Naive B cell (primary cell): ENCODE data around the gene SGK1. TPM values are rescaled to one million over a fixed set of nuclear protein-coding genes. Genes with fewer than 3 reads are reported as not detected.
"Not testable (repeated sequence)": the region's sequence is repeated elsewhere in the genome, so short reads cannot be mapped to it uniquely, and the experiment has no call there.

Source experiments
- ATAC-seq, 2 donors: fragments of 150-1000 bp; cut with Tn5 transposase; 2 replicates each; pipeline ENCODE4 v1.10.0; 2021; ENCODE audit warnings: low read depth in 2 of 2, mild to moderate bottlenecking in 2 of 2, moderate library complexity in 2 of 2
- DNase-seq: peaks from one replicate; pipeline ENCODE4 v3.0.0; 2022
- H3K27ac Mint-ChIP-seq, 6 donors: one replicate each; pipeline ENCODE4 v1.8.0; 2020 to 2022; ENCODE audit warnings: mild to moderate bottlenecking in 6 of 6, mixed read lengths in 6 of 6, moderate library complexity in 5 of 6, inconsistent platforms in 2 of 6
- H3K27me3 Mint-ChIP-seq, 3 donors: one replicate each; pipeline ENCODE4 v1.8.0; 2021 to 2022; ENCODE audit warnings: mixed read lengths in 3 of 3, mild to moderate bottlenecking in 1 of 3
- H3K36me3 Mint-ChIP-seq, 2 donors: one replicate each; pipeline ENCODE4 v1.8.0; 2020 to 2022; ENCODE audit warnings: mixed read lengths in 2 of 2, inconsistent platforms in 1 of 2, mild to moderate bottlenecking in 1 of 2
- H3K4me1 Mint-ChIP-seq, 3 donors: one replicate each; pipeline ENCODE4 v1.8.0; 2020 to 2022; ENCODE audit warnings: mixed read lengths in 3 of 3, inconsistent platforms in 1 of 3, mild to moderate bottlenecking in 1 of 3, moderate library complexity in 1 of 3
- H3K4me3 Mint-ChIP-seq, 8 donors: one replicate each; pipeline ENCODE4 v1.8.0; 2020 to 2022; ENCODE audit warnings: mild to moderate bottlenecking in 8 of 8, mixed read lengths in 8 of 8, moderate library complexity in 8 of 8, inconsistent platforms in 2 of 8
- H3K9me3 Mint-ChIP-seq, 7 donors: one replicate each; pipeline ENCODE4 v1.8.0; 2020 to 2022; ENCODE audit warnings: mixed read lengths in 7 of 7, mild to moderate bottlenecking in 5 of 7, inconsistent platforms in 2 of 7, moderate library complexity in 1 of 7
- polyA plus RNA-seq, 6 donors: library from polyadenylated mRNA; unstranded; fragments of 300-500 nt; fragmentation: Illumina TruSeq; gene quantifications; one replicate each; pipeline ENCODE4 v1.2.3, GENCODE V29; 2021; ENCODE audit warnings: low read depth in 6 of 6

SGK1 gene
- polyA plus RNA-seq, 6 donors from 2014 or later: 6.6 to 59.1 (median 24.3) TPM

- no peak for ATAC-seq
- Mint-ChIP-seq H3K4me3 (peak overlapping the region in 1 of 8 donors; percentile 2), H3K27ac (no peak overlapping the region), H3K27me3 (peaks cover 8 to 13% (median 9%) of the 10 kb centered on the region in 3 donors), H3K9me3 (peaks cover 0 to 2% (median 0%) of the 10 kb centered on the region in 7 donors), H3K36me3 (no peaks in the 10 kb centered on the region), H3K4me1 (peaks cover 0 to 8% (median 5%) of the 10 kb centered on the region in 3 donors)
- no peak for DNase-seq
These were observed 8.7 kb downstream of the SGK1 start for GRCh38 chr6:134309227-134309626.

- H3K4me1 Mint-ChIP-seq: peaks cover 0 to 8% (median 5%) of the 10 kb centered on the region in 3 donors
- no peak overlapping the region for H3K4me3 Mint-ChIP-seq
- H3K36me3 Mint-ChIP-seq: no peaks in the 10 kb centered on the region
- DNase-seq (no peak), ATAC-seq (no peak)
- peaks cover 8 to 13% (median 9%) of the 10 kb centered on the region in 3 donors for H3K27me3 Mint-ChIP-seq
- no peak overlapping the region for H3K27ac Mint-ChIP-seq
- peaks cover 0 to 2% (median 0%) of the 10 kb centered on the region in 7 donors for H3K9me3 Mint-ChIP-seq
These were observed 9.1 kb downstream of the SGK1 start for GRCh38 chr6:134308800-134309199.

GRCh38 chr6:134307870-134308269, 10.0 kb downstream of the SGK1 start:
- H3K4me3 Mint-ChIP-seq: no peak overlapping the region
- peaks cover under 1 to 4% (median 2%) of the 10 kb centered on the region in 3 donors for H3K27me3 Mint-ChIP-seq
- no peak for DNase-seq
- peak overlapping the region in 1 of 6 donors; percentile 9 for H3K27ac Mint-ChIP-seq
- peaks cover 0 to 2% (median 0%) of the 10 kb centered on the region in 7 donors for H3K9me3 Mint-ChIP-seq
- H3K4me1 Mint-ChIP-seq: peaks cover 0 to 8% (median 5%) of the 10 kb centered on the region in 3 donors
- no peaks in the 10 kb centered on the region for H3K36me3 Mint-ChIP-seq
- ATAC-seq: no peak

- H3K36me3 Mint-ChIP-seq: no peaks in the 10 kb centered on the region
- no peak overlapping the region for H3K27ac Mint-ChIP-seq
- DNase-seq (no peak), ATAC-seq (no peak)
- H3K27me3 Mint-ChIP-seq: peaks cover 0 to 3% (median 0%) of the 10 kb centered on the region in 3 donors
- peaks cover 0 to 2% (median 0%) of the 10 kb centered on the region in 7 donors for H3K9me3 Mint-ChIP-seq
- H3K4me1 Mint-ChIP-seq: peaks cover 0 to 8% (median 5%) of the 10 kb centered on the region in 3 donors
- no peak overlapping the region for H3K4me3 Mint-ChIP-seq
These were observed 10.8 kb downstream of the SGK1 start for GRCh38 chr6:134307075-134307474.

- H3K36me3 Mint-ChIP-seq, ATAC-seq, H3K9me3 Mint-ChIP-seq, H3K27me3 Mint-ChIP-seq, H3K4me1 Mint-ChIP-seq, DNase-seq: not testable (repeated sequence)
- H3K27ac Mint-ChIP-seq: peak overlapping the region in 4 of 6 donors; percentile 32 to 68 (median 56)
- H3K4me3 Mint-ChIP-seq: peak overlapping the region in 1 of 8 donors; percentile 64
These were observed 13.5 kb downstream of the SGK1 start for GRCh38 chr6:134304381-134304780.

GRCh38 chr6:134303891-134304290, 14.0 kb downstream of the SGK1 start:
- no peak for ATAC-seq
- peak overlapping the region in 3 of 6 donors; percentile 30 to 47 (median 32) for H3K27ac Mint-ChIP-seq
- H3K4me3 Mint-ChIP-seq: no peak overlapping the region
- H3K27me3 Mint-ChIP-seq: no peaks in the 10 kb centered on the region
- H3K9me3 Mint-ChIP-seq: peaks cover 0 to 2% (median 0%) of the 10 kb centered on the region in 7 donors
- no peaks in the 10 kb centered on the region for H3K36me3 Mint-ChIP-seq
- no peak for DNase-seq
- peaks cover 0 to 8% (median 0%) of the 10 kb centered on the region in 3 donors for H3K4me1 Mint-ChIP-seq

GRCh38 chr6:134299236-134299635, 18.7 kb downstream of the SGK1 start:
- Mint-ChIP-seq H3K36me3 (no peaks in the 10 kb centered on the region), H3K4me1 (peaks cover 5 to 17% (median 7%) of the 10 kb centered on the region in 3 donors), H3K27ac (no peak overlapping the region), H3K27me3 (peaks cover 0 to 4% (median 0%) of the 10 kb centered on the region in 3 donors), H3K9me3 (peaks cover 0 to 2% (median 0%) of the 10 kb centered on the region in 7 donors), H3K4me3 (no peak overlapping the region)
- ATAC-seq: no peak
- DNase-seq: no peak

GRCh38 chr6:134296762-134297161, 21.1 kb downstream of the SGK1 start:
- peaks cover 0 to 4% (median 0%) of the 10 kb centered on the region in 3 donors for H3K27me3 Mint-ChIP-seq
- no peaks in the 10 kb centered on the region for H3K36me3 Mint-ChIP-seq
- DNase-seq (no peak), ATAC-seq (no peak)
- no peak overlapping the region for H3K4me3 Mint-ChIP-seq
- H3K4me1 Mint-ChIP-seq: peaks cover 5 to 17% (median 7%) of the 10 kb centered on the region in 3 donors
- H3K9me3 Mint-ChIP-seq: peaks cover 0 to 2% (median 0%) of the 10 kb centered on the region in 7 donors
- H3K27ac Mint-ChIP-seq: no peak overlapping the region

GRCh38 chr6:134295953-134296553, 21.9 kb downstream of the SGK1 start:
- peak overlapping the region in 1 of 6 donors; percentile 53 for H3K27ac Mint-ChIP-seq
- H3K27me3 Mint-ChIP-seq: peaks cover 0 to 4% (median 0%) of the 10 kb centered on the region in 3 donors
- DNase-seq (no peak), ATAC-seq (peak; percentile 34 to 41)
- no peak overlapping the region for H3K4me3 Mint-ChIP-seq
- no peaks in the 10 kb centered on the region for H3K36me3 Mint-ChIP-seq
- peaks cover 5 to 17% (median 7%) of the 10 kb centered on the region in 3 donors for H3K4me1 Mint-ChIP-seq
- H3K9me3 Mint-ChIP-seq: peaks cover 0 to 2% (median 0%) of the 10 kb centered on the region in 7 donors

- H3K27me3 Mint-ChIP-seq: peaks cover 0 to 4% (median 0%) of the 10 kb centered on the region in 3 donors
- no peak for DNase-seq
- H3K4me3 Mint-ChIP-seq: no peak overlapping the region
- no peak for ATAC-seq
- peak overlapping the region in 1 of 6 donors; percentile 44 for H3K27ac Mint-ChIP-seq
- H3K9me3 Mint-ChIP-seq: peaks cover 0 to 3% (median 0%) of the 10 kb centered on the region in 7 donors
- no peaks in the 10 kb centered on the region for H3K36me3 Mint-ChIP-seq
- peaks cover 7 to 23% (median 10%) of the 10 kb centered on the region in 3 donors for H3K4me1 Mint-ChIP-seq
These were observed 24.2 kb downstream of the SGK1 start for GRCh38 chr6:134293659-134294161.

GRCh38 chr6:134291156-134291555, 26.8 kb downstream of the SGK1 start:
- DNase-seq: no peak
- Mint-ChIP-seq H3K4me1 (peaks cover 13 to 25% (median 19%) of the 10 kb centered on the region in 3 donors), H3K27me3 (no peaks in the 10 kb centered on the region), H3K36me3 (no peaks in the 10 kb centered on the region), H3K27ac (no peak overlapping the region), H3K4me3 (no peak overlapping the region), H3K9me3 (peaks cover 0 to 3% (median 0%) of the 10 kb centered on the region in 7 donors)
- ATAC-seq: no peak

- H3K4me3 Mint-ChIP-seq: no peak overlapping the region
- ATAC-seq: no peak
- H3K27ac Mint-ChIP-seq: no peak overlapping the region
- DNase-seq: no peak
- no peaks in the 10 kb centered on the region for H3K27me3 Mint-ChIP-seq
- H3K9me3 Mint-ChIP-seq: peaks cover 0 to 4% (median 0%) of the 10 kb centered on the region in 7 donors
- no peaks in the 10 kb centered on the region for H3K36me3 Mint-ChIP-seq
- peaks cover 9 to 15% (median 14%) of the 10 kb centered on the region in 3 donors for H3K4me1 Mint-ChIP-seq
These were observed 28.7 kb downstream of the SGK1 start for GRCh38 chr6:134289204-134289575.

- ATAC-seq (peak; percentile 56 to 76), DNase-seq (peak; percentile 4)
- Mint-ChIP-seq H3K27ac (no peak overlapping the region), H3K4me1 (peaks cover 9 to 15% (median 14%) of the 10 kb centered on the region in 3 donors), H3K9me3 (peaks cover 0 to 4% (median 0%) of the 10 kb centered on the region in 7 donors), H3K4me3 (no peak overlapping the region), H3K27me3 (no peaks in the 10 kb centered on the region), H3K36me3 (no peaks in the 10 kb centered on the region)
These were observed 29.2 kb downstream of the SGK1 start for GRCh38 chr6:134288538-134289203.
